Measurements from ENCODE around the gene SLC24A1.
A peak's percentile ranks its signal among the peaks of the same experiment; 100 is the strongest.
"Not testable (repeated sequence)": the region's sequence is repeated elsewhere in the genome, so short reads cannot be mapped to it uniquely, and the experiment has no call there.

The SLC24A1 gene

DNA sequence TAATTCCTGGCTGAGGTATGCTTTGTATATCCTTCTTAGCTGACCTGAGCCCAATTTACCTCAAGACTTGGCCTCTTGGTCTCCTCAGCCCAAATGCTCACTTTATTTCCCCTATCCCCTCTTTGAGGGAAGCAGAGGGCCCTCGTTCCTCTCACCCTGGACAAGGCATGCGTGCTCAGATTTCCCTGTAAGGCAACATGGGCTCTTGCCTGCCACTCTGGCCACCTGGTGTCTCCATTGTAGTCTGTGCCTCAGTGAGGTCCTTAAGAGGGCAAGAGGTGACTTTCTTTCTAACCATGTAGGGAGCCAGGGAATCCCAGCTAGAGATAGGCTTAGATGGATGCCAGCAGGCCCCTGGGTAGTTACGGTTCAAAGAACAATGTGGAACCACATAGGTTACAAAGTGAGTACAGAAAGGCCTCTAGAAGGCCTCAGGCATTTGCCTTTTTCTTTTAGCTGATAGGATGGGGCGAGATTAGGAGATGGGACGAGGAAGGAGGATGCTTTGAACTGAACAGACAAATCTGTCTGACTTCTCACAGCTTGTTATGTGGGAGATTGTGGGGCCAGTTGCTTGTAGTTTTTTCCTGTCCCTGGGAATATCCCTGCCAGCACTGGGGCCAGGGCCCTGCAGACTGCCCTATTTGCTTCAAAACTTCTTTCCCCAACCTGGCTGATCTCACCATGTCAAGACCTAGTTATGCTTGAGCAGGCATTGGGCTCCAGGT, 9.7 kb upstream of the SLC24A1 start:
- peak overlapping the region; percentile 99 for H4K8ac ChIP-seq (ENCODE audit: low read depth, low read length)
- H3K4me1 ChIP-seq (ENCODE audit: control insufficient read depth in 1 of 2, insufficient read depth in 2 of 2, low read length in 2 of 2), result peaks cover 6 to 11% of the 10 kb centered on the region in 2 experiments
- H4K12ac ChIP-seq (ENCODE audit: low read depth, low read length), result peak overlapping the region; percentile 87
- H3K79me2 ChIP-seq (ENCODE audit: control insufficient read depth, insufficient read depth, low read length, poor library complexity), result peaks cover 8% of the 10 kb centered on the region
- H3K4me3 ChIP-seq (ENCODE audit: low read depth, low read length), result peak overlapping the region; percentile 20
- H3K4ac ChIP-seq (ENCODE audit: low read depth, low read length), result peak overlapping the region; percentile 57
- H3K79me1 ChIP-seq (ENCODE audit: low read length), result peaks cover 12% of the 10 kb centered on the region
- WGBS (ENCODE audit: extremely low coverage, insufficient coverage, insufficient read length), result no CpG with 5 or more reads among the region's 5 CpGs
- no peak for DNase-seq
- H3K9me3 ChIP-seq (ENCODE audit: insufficient read depth, low read depth, low read length), result no peaks in the 10 kb centered on the region
- peak overlapping the region; percentile 87 for H2AK5ac ChIP-seq (ENCODE audit: low read length)
- no peak overlapping the region for H2BK120ac ChIP-seq (ENCODE audit: insufficient read depth, low read length, poor library complexity)
- peak overlapping the region; percentile 82 for H3K14ac ChIP-seq (ENCODE audit: low read length)
- peak overlapping the region; percentile 51 for H3K18ac ChIP-seq (ENCODE audit: low read length)
- H3K9ac ChIP-seq (ENCODE audit: low read length), result peak overlapping the region; percentile 93
- H3K27ac ChIP-seq (ENCODE audit: low read depth, low read length), result peak overlapping the region; percentile 85
- peak overlapping the region; percentile 28 for H2BK5ac ChIP-seq (ENCODE audit: low read depth, low read length, poor library complexity)
- no peak overlapping the region for H3K23ac ChIP-seq (ENCODE audit: low read length)
- peak overlapping the region; percentile 80 for H2AFZ ChIP-seq (ENCODE audit: insufficient read depth, low read length, poor library complexity)
- H4K91ac ChIP-seq (ENCODE audit: low read depth, low read length), result peak overlapping the region; percentile 88
- H2BK12ac ChIP-seq (ENCODE audit: low read length), result no peak overlapping the region
- no peaks in the 10 kb centered on the region for H3K27me3 ChIP-seq (ENCODE audit: insufficient read depth, low read length)
- peak overlapping the region; percentile 73 for H3K4me2 ChIP-seq (ENCODE audit: low read length)
- peaks cover 0 to 1% of the 10 kb centered on the region in 2 experiments for H3K36me3 ChIP-seq (ENCODE audit: control insufficient read depth in 1 of 2, insufficient read depth in 2 of 2, low read length in 2 of 2)

DNA sequence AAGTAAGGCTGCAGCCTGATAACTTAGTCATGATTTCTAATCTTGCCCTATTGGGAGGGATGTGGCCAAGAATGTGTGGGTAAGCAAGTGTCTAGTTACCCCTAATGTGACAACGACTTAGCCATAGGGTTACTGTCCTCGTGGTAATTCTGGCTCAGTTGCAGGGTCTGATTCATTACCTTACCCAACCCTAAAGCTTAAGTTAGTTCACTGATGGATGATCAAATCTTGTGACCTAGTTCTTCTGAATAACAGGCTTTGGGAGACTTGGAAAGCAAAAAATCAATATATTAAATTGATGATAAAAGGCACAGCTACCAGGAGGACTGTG, 9.2 kb upstream of the SLC24A1 start:
- no peak overlapping the region for H3K4ac ChIP-seq (ENCODE audit: low read depth, low read length)
- H3K23ac ChIP-seq (ENCODE audit: low read length), result no peak overlapping the region
- no peak overlapping the region for H4K8ac ChIP-seq (ENCODE audit: low read depth, low read length)
- no peak overlapping the region for H4K91ac ChIP-seq (ENCODE audit: low read depth, low read length)
- no peaks in the 10 kb centered on the region for H3K36me3 ChIP-seq (ENCODE audit: control insufficient read depth in 1 of 2, insufficient read depth in 2 of 2, low read length in 2 of 2)
- no peak overlapping the region for H3K27ac ChIP-seq (ENCODE audit: low read depth, low read length)
- no peak overlapping the region for H3K4me3 ChIP-seq (ENCODE audit: low read depth, low read length)
- H3K9ac ChIP-seq (ENCODE audit: low read length), result no peak overlapping the region
- peaks cover 8% of the 10 kb centered on the region for H3K79me2 ChIP-seq (ENCODE audit: control insufficient read depth, insufficient read depth, low read length, poor library complexity)
- peaks cover 12% of the 10 kb centered on the region for H3K79me1 ChIP-seq (ENCODE audit: low read length)
- H2BK120ac ChIP-seq (ENCODE audit: insufficient read depth, low read length, poor library complexity), result no peak overlapping the region
- no peaks in the 10 kb centered on the region for H3K27me3 ChIP-seq (ENCODE audit: insufficient read depth, low read length)
- no CpG with 5 or more reads among the region's 2 CpGs for WGBS (ENCODE audit: extremely low coverage, insufficient coverage, insufficient read length)
- peaks cover 6 to 11% of the 10 kb centered on the region in 2 experiments for H3K4me1 ChIP-seq (ENCODE audit: control insufficient read depth in 1 of 2, insufficient read depth in 2 of 2, low read length in 2 of 2)
- H2AK5ac ChIP-seq (ENCODE audit: low read length), result no peak overlapping the region
- H2AFZ ChIP-seq (ENCODE audit: insufficient read depth, low read length, poor library complexity), result no peak overlapping the region
- no peaks in the 10 kb centered on the region for H3K9me3 ChIP-seq (ENCODE audit: insufficient read depth, low read depth, low read length)
- H3K14ac ChIP-seq (ENCODE audit: low read length), result no peak overlapping the region
- no peak overlapping the region for H2BK12ac ChIP-seq (ENCODE audit: low read length)
- H4K12ac ChIP-seq (ENCODE audit: low read depth, low read length), result no peak overlapping the region
- H2BK5ac ChIP-seq (ENCODE audit: low read depth, low read length, poor library complexity), result no peak overlapping the region
- no peak overlapping the region for H3K18ac ChIP-seq (ENCODE audit: low read length)
- H3K4me2 ChIP-seq (ENCODE audit: low read length), result no peak overlapping the region
- DNase-seq, result no peak

DNA sequence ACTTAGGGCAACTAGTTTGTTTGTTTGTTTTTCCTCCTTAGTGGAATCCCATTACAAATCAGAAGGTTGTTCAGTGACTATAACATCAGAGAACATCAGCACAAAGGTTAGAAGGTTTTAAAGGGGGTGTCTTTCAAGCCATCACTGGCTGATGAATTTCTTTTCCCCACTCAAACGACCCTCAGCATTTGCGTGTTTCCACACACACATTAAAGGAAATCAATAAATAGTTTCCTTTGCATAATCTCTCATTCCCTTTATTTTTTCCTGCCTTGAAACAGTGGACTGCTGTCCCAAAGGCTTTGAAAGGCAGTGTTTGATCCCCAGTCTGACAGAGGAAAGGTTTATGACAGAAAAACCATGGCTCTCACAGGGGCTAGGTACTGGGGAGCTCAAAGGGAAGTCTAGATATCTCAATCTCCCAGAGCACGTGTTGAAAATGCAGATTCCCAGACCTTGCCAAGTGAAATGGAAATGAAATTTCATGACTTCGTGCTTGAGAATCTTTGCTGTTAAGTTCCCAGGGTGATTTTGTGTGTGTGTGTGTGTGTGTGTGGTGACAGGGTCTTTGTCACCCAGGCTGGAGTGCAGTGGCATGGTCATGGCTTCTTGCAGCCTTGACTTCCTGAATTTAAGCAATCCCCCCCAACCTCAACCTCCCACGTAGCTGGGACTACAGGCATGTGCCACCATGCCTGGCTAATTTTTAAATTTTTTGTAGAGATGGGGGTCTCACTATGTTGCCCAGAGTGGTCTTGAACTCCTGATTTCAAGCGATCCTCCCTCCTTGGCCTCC, 8.6 kb upstream of the SLC24A1 start:
- H3K79me2 ChIP-seq (ENCODE audit: control insufficient read depth, insufficient read depth, low read length, poor library complexity), result peaks cover 8% of the 10 kb centered on the region
- H3K79me1 ChIP-seq (ENCODE audit: low read length), result peaks cover 12% of the 10 kb centered on the region
- no CpG with 5 or more reads among the region's 6 CpGs for WGBS (ENCODE audit: extremely low coverage, insufficient coverage, insufficient read length)
- H3K18ac ChIP-seq (ENCODE audit: low read length), result no peak overlapping the region
- H4K91ac ChIP-seq (ENCODE audit: low read depth, low read length), result no peak overlapping the region
- no peak overlapping the region for H3K9ac ChIP-seq (ENCODE audit: low read length)
- H3K4me2 ChIP-seq (ENCODE audit: low read length), result no peak overlapping the region
- H3K23ac ChIP-seq (ENCODE audit: low read length), result peak overlapping the region; percentile 15
- no peak overlapping the region for H2AFZ ChIP-seq (ENCODE audit: insufficient read depth, low read length, poor library complexity)
- H3K4ac ChIP-seq (ENCODE audit: low read depth, low read length), result no peak overlapping the region
- H3K4me1 ChIP-seq (ENCODE audit: control insufficient read depth in 1 of 2, insufficient read depth in 2 of 2, low read length in 2 of 2), result peaks cover 6 to 11% of the 10 kb centered on the region in 2 experiments
- no peak overlapping the region for H4K12ac ChIP-seq (ENCODE audit: low read depth, low read length)
- H4K8ac ChIP-seq (ENCODE audit: low read depth, low read length), result no peak overlapping the region
- no peak overlapping the region for H3K27ac ChIP-seq (ENCODE audit: low read depth, low read length)
- H2BK120ac ChIP-seq (ENCODE audit: insufficient read depth, low read length, poor library complexity), result no peak overlapping the region
- no peak for DNase-seq
- no peak overlapping the region for H3K14ac ChIP-seq (ENCODE audit: low read length)
- no peak overlapping the region for H3K4me3 ChIP-seq (ENCODE audit: low read depth, low read length)
- no peak overlapping the region for H2BK12ac ChIP-seq (ENCODE audit: low read length)
- H2AK5ac ChIP-seq (ENCODE audit: low read length), result no peak overlapping the region
- H2BK5ac ChIP-seq (ENCODE audit: low read depth, low read length, poor library complexity), result no peak overlapping the region
- H3K9me3 ChIP-seq (ENCODE audit: insufficient read depth, low read depth, low read length), result no peaks in the 10 kb centered on the region
- H3K27me3 ChIP-seq (ENCODE audit: insufficient read depth, low read length), result no peaks in the 10 kb centered on the region
- H3K36me3 ChIP-seq (ENCODE audit: control insufficient read depth in 1 of 2, insufficient read depth in 2 of 2, low read length in 2 of 2), result no peaks in the 10 kb centered on the region

DNA sequence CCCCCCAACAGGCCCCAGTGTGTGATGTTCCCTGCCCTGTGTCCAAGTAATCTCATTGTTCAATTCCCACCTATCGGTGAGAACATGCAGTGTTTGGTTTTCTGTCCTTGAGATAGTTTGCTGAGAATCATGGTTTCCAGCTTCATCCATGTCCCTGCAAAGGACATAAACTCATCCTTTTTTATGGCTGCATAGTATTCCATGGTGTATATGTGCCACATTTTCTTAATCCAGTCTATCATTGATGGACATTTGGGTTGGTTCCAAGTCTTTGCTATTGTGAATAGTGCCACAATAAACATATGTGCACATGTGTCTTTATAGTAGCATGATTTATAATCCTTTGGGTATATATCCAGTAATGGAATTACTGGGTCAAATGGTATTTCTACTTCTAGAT, 5.9 kb upstream of the SLC24A1 start:
- not testable (repeated sequence) for H2BK120ac ChIP-seq (ENCODE audit: insufficient read depth, low read length, poor library complexity); H3K4me1 ChIP-seq (ENCODE audit: control insufficient read depth in 1 of 2, insufficient read depth in 2 of 2, low read length in 2 of 2); H2AK5ac ChIP-seq (ENCODE audit: low read length); H3K27me3 ChIP-seq (ENCODE audit: insufficient read depth, low read length); H3K27ac ChIP-seq (ENCODE audit: low read depth, low read length); H2BK12ac ChIP-seq (ENCODE audit: low read length); H4K8ac ChIP-seq (ENCODE audit: low read depth, low read length); H3K4ac ChIP-seq (ENCODE audit: low read depth, low read length); H3K79me1 ChIP-seq (ENCODE audit: low read length); H4K12ac ChIP-seq (ENCODE audit: low read depth, low read length); H2BK5ac ChIP-seq (ENCODE audit: low read depth, low read length, poor library complexity); H3K9ac ChIP-seq (ENCODE audit: low read length); H3K9me3 ChIP-seq (ENCODE audit: insufficient read depth, low read depth, low read length); H3K79me2 ChIP-seq (ENCODE audit: control insufficient read depth, insufficient read depth, low read length, poor library complexity); H3K23ac ChIP-seq (ENCODE audit: low read length); H3K14ac ChIP-seq (ENCODE audit: low read length); H3K4me3 ChIP-seq (ENCODE audit: low read depth, low read length); H2AFZ ChIP-seq (ENCODE audit: insufficient read depth, low read length, poor library complexity); DNase-seq; H3K36me3 ChIP-seq (ENCODE audit: control insufficient read depth in 1 of 2, insufficient read depth in 2 of 2, low read length in 2 of 2); H3K4me2 ChIP-seq (ENCODE audit: low read length); H4K91ac ChIP-seq (ENCODE audit: low read depth, low read length); H3K18ac ChIP-seq (ENCODE audit: low read length)
- no CpG with 5 or more reads among the region's 1 CpG for WGBS (ENCODE audit: extremely low coverage, insufficient coverage, insufficient read length)
